ENCODE data around the gene GAL. TPM values are rescaled to one million over a fixed set of nuclear protein-coding genes. Genes with fewer than 3 reads are reported as not detected.

The GAL gene
- total RNA-seq, 5 donors from 2014 or later (not counting 1 experiment from before 2014, with no cell fraction given): 0.35 TPM; not detected in 4

GRCh38 chr11:68658097-68658496 lies 26.2 kb upstream of the GAL start:
- 97% methylated on average over 3 of the region's 8 CpGs for WGBS (ENCODE audit: insufficient coverage)
- H3K27me3 Mint-ChIP-seq: peaks cover 5 to 40% of the 10 kb centered on the region in 2 donors
- H3K9me3 Mint-ChIP-seq: peaks cover 0 to 8% (median 3%) of the 10 kb centered on the region in 3 donors
- no peak overlapping the region for H3K4me3 Mint-ChIP-seq
- H3K36me3 ChIP-seq (ENCODE audit: control insufficient read depth in 2 of 2, extremely low read depth in 1 of 2, insufficient read depth in 1 of 2, low read length in 1 of 2): no peaks in the 10 kb centered on the region
- no peaks in the 10 kb centered on the region for H3K36me3 Mint-ChIP-seq
- no peak for ATAC-seq (replicated peaks in 1 of 4)
- H3K4me1 Mint-ChIP-seq: no peaks in the 10 kb centered on the region
- ChIA-PET POLR2A (no interaction called here), CTCF (no interaction called here)
- H3K9me3 ChIP-seq: no peaks in the 10 kb centered on the region
- no peak overlapping the region for H3K4me3 ChIP-seq (ENCODE audit: control insufficient read depth in 1 of 2, extremely low read depth in 1 of 2, low read length in 1 of 2)
- H3K27ac ChIP-seq (ENCODE audit: low read length): no peak overlapping the region
- no peaks in the 10 kb centered on the region for H3K4me1 ChIP-seq (ENCODE audit: control insufficient read depth in 1 of 2, extremely low read depth in 1 of 2, insufficient read depth in 2 of 2, low read length in 2 of 2)
- H3K27ac Mint-ChIP-seq: no peak overlapping the region
- peaks cover 0 to 61% of the 10 kb centered on the region in 2 experiments for H3K27me3 ChIP-seq (replicated peaks in 1 of 2; ENCODE audit: control insufficient read depth in 2 of 2, extremely low read depth in 1 of 2, insufficient read depth in 2 of 2, low read length in 1 of 2)
- DNase-seq: no peak

- H3K36me3 Mint-ChIP-seq: no peaks in the 10 kb centered on the region
- Histone ChIP-seq H3K27me3 (replicated peaks in 1 of 2; ENCODE audit: control insufficient read depth in 2 of 2, extremely low read depth in 1 of 2, insufficient read depth in 2 of 2, low read length in 1 of 2) (peaks cover 0 to 61% of the 10 kb centered on the region in 2 experiments), H3K4me1 (ENCODE audit: control insufficient read depth in 1 of 2, extremely low read depth in 1 of 2, insufficient read depth in 2 of 2, low read length in 2 of 2) (no peaks in the 10 kb centered on the region), H3K36me3 (ENCODE audit: control insufficient read depth in 2 of 2, extremely low read depth in 1 of 2, insufficient read depth in 1 of 2, low read length in 1 of 2) (no peaks in the 10 kb centered on the region), H3K4me3 (ENCODE audit: control insufficient read depth in 1 of 2, extremely low read depth in 1 of 2, low read length in 1 of 2) (no peak overlapping the region), H3K9me3 (no peaks in the 10 kb centered on the region), H3K27ac (ENCODE audit: low read length) (no peak overlapping the region)
- ChIA-PET CTCF (no interaction called here), POLR2A (no interaction called here)
- H3K4me3 Mint-ChIP-seq: no peak overlapping the region
- ATAC-seq (replicated peaks in 1 of 4) (no peak), DNase-seq (no peak)
- peaks cover 5 to 36% of the 10 kb centered on the region in 2 donors for H3K27me3 Mint-ChIP-seq
- H3K4me1 Mint-ChIP-seq: no peaks in the 10 kb centered on the region
- 92% methylated on average over 12 of the region's 13 CpGs for WGBS (ENCODE audit: insufficient coverage)
- no peak overlapping the region for H3K27ac Mint-ChIP-seq
- peaks cover 0 to 8% (median 3%) of the 10 kb centered on the region in 3 donors for H3K9me3 Mint-ChIP-seq
These were observed 25.7 kb upstream of the GAL start for GRCh38 chr11:68658661-68659060.

DNA sequence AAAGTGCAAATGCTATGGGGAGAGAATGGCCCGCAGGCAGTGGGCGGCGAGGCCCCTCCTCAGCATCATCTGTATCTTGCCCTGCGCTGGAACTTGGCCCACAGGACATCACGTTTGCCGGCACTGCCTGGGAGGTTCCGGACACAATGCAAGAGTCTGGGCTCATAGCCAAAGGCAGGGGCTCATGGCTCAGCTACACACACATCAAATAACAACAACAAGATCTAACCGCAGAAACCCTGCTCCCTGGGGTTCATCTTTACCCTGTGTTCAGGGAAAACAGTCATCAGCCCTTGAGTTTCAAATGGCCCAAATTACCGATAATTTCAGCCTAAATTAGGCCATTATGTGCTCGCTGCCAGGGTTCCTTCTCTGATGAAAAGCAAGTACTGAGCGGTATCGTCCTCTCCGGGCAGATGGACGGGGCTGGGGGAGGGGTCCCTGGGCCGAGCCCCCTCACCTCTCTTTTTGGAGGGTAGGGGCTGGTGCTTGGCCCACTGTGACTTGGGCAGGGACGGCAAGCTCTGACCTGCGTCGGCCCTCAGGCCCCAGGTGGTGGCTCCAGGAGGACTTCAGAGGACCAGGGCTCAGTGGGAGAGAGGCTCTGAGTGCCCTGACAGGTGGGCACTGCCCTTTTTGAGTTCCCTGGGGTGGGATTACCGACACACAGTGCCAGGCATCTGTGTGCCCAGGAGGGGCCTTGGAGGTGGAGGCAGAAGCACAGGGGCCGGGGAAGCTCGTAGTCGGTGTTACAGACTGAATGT lies 25.0 kb upstream of the GAL start:
- Mint-ChIP-seq H3K27ac (no peak overlapping the region), H3K27me3 (peaks cover 6 to 36% of the 10 kb centered on the region in 2 donors), H3K4me1 (no peaks in the 10 kb centered on the region), H3K36me3 (no peaks in the 10 kb centered on the region), H3K9me3 (peaks cover 0 to 8% (median 3%) of the 10 kb centered on the region in 3 donors), H3K4me3 (no peak overlapping the region)
- Histone ChIP-seq H3K9me3 (no peaks in the 10 kb centered on the region), H3K4me3 (ENCODE audit: control insufficient read depth in 1 of 2, extremely low read depth in 1 of 2, low read length in 1 of 2) (no peak overlapping the region), H3K27ac (ENCODE audit: low read length) (no peak overlapping the region), H3K4me1 (ENCODE audit: control insufficient read depth in 1 of 2, extremely low read depth in 1 of 2, insufficient read depth in 2 of 2, low read length in 2 of 2) (no peaks in the 10 kb centered on the region), H3K36me3 (ENCODE audit: control insufficient read depth in 2 of 2, extremely low read depth in 1 of 2, insufficient read depth in 1 of 2, low read length in 1 of 2) (no peaks in the 10 kb centered on the region), H3K27me3 (replicated peaks in 1 of 2; ENCODE audit: control insufficient read depth in 2 of 2, extremely low read depth in 1 of 2, insufficient read depth in 2 of 2, low read length in 1 of 2) (peaks cover 0 to 61% of the 10 kb centered on the region in 2 experiments)
- POLR2A ChIA-PET: no interaction called here
- CTCF ChIA-PET: no interaction called here
- WGBS (ENCODE audit: insufficient coverage): 75% methylated on average over 18 of the region's 22 CpGs
- ATAC-seq (replicated peaks in 1 of 4) (no peak), DNase-seq (no peak)

- Histone ChIP-seq H3K27ac (ENCODE audit: low read length) (no peak overlapping the region), H3K4me3 (ENCODE audit: control insufficient read depth in 1 of 2, extremely low read depth in 1 of 2, low read length in 1 of 2) (no peak overlapping the region), H3K4me1 (ENCODE audit: control insufficient read depth in 1 of 2, extremely low read depth in 1 of 2, insufficient read depth in 2 of 2, low read length in 2 of 2) (no peaks in the 10 kb centered on the region), H3K36me3 (ENCODE audit: control insufficient read depth in 2 of 2, extremely low read depth in 1 of 2, insufficient read depth in 1 of 2, low read length in 1 of 2) (no peaks in the 10 kb centered on the region), H3K27me3 (replicated peaks in 1 of 2; ENCODE audit: control insufficient read depth in 2 of 2, extremely low read depth in 1 of 2, insufficient read depth in 2 of 2, low read length in 1 of 2) (peaks cover 0 to 64% of the 10 kb centered on the region in 2 experiments), H3K9me3 (no peaks in the 10 kb centered on the region)
- Mint-ChIP-seq H3K27me3 (peaks cover 12 to 43% of the 10 kb centered on the region in 2 donors), H3K9me3 (peaks cover 0 to 3% (median 2%) of the 10 kb centered on the region in 3 donors), H3K27ac (no peak overlapping the region), H3K4me3 (no peak overlapping the region), H3K4me1 (no peaks in the 10 kb centered on the region), H3K36me3 (no peaks in the 10 kb centered on the region)
- ChIA-PET CTCF (no interaction called here), POLR2A (no interaction called here)
- DNase-seq (no peak), ATAC-seq (replicated peaks in 1 of 4) (no peak)
- 87% methylated on average over 9 of the region's 18 CpGs for WGBS (ENCODE audit: insufficient coverage)
These were observed 24.1 kb upstream of the GAL start for GRCh38 chr11:68660066-68660810.

DNA sequence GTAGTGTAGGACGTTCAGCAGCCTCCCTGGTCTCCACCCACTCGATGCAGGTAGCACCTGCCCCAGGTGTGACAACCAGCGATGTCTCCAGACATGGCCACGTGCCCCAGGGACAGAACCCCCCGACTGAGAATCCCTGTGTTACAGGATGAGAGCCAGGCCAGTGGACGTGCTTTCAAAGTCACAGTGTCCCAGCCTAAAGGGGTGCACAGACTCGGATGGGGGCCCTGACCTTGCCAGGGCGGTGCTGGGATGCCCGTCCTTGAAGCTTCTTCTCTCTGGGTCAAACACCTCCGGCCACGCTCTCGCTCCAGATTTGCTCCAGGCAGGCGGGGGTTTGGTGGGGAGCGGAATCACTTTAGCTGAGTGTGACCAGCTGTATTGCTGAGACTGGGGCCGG lies 23.3 kb upstream of the GAL start:
- H3K27me3 ChIP-seq (replicated peaks in 1 of 2; ENCODE audit: control insufficient read depth in 2 of 2, extremely low read depth in 1 of 2, insufficient read depth in 2 of 2, low read length in 1 of 2): peaks cover 0 to 56% of the 10 kb centered on the region in 2 experiments
- DNase-seq: no peak
- no peaks in the 10 kb centered on the region for H3K36me3 ChIP-seq (ENCODE audit: control insufficient read depth in 2 of 2, extremely low read depth in 1 of 2, insufficient read depth in 1 of 2, low read length in 1 of 2)
- Mint-ChIP-seq H3K4me1 (no peaks in the 10 kb centered on the region), H3K27me3 (peaks cover 12 to 37% of the 10 kb centered on the region in 2 donors), H3K4me3 (no peak overlapping the region), H3K9me3 (no peaks in the 10 kb centered on the region), H3K36me3 (no peaks in the 10 kb centered on the region), H3K27ac (no peak overlapping the region)
- ChIA-PET POLR2A (no interaction called here), CTCF (no interaction called here)
- no peak overlapping the region for H3K27ac ChIP-seq (ENCODE audit: low read length)
- no peaks in the 10 kb centered on the region for H3K9me3 ChIP-seq
- H3K4me1 ChIP-seq (ENCODE audit: control insufficient read depth in 1 of 2, extremely low read depth in 1 of 2, insufficient read depth in 2 of 2, low read length in 2 of 2): no peaks in the 10 kb centered on the region
- no peak for ATAC-seq (replicated peaks in 1 of 4)
- no peak overlapping the region for H3K4me3 ChIP-seq (ENCODE audit: control insufficient read depth in 1 of 2, extremely low read depth in 1 of 2, low read length in 1 of 2)
- WGBS (ENCODE audit: insufficient coverage): 65% methylated on average over 13 of the region's 15 CpGs

DNA sequence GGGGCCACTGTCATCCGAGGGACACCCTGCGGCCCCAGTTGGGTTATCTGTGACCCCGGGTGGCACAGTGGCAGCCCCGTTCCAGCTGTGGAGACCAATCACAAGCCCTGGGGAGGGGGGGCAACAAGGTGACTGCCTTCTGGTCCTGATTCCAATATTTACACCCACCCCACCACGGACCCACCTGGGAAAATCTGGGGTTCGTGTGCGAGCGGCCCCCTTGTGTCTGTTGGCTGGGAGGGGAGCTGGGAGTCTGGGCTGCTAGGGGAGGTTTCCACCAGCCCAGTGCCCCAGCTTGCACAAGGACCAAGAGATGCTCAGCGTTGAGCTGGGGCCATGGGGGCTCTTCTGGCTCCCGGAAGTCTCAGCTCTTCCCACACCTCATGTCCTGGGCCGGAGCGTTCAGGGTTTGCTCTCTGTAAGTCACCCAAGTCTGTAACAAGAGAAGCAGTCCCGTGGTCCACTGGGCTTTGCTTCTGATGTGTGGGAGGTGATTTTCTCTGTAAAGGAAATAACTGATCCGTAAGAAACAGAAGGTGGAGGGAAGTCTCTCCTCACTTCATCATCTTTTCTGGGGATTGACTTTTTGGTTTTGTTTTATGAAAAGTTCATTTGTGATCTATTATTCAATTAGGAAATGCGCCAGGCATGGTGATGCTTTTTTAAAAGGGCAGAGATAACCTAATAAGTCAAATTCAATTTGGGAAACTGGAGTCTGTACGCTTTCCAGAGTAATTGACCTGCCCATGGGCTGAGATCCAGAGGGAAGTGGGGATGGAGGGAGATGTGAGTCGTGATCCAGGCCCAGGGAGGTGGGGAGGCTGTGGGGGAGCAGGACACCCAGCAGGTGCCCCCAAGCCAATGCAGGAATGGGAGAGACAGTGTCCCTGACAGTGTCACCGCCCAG lies 22.4 kb upstream of the GAL start:
- H3K4me3 ChIP-seq (ENCODE audit: control insufficient read depth in 1 of 2, extremely low read depth in 1 of 2, low read length in 1 of 2): no peak overlapping the region
- Mint-ChIP-seq H3K4me3 (no peak overlapping the region), H3K4me1 (no peaks in the 10 kb centered on the region), H3K27me3 (peaks cover 16 to 29% of the 10 kb centered on the region in 2 donors), H3K27ac (no peak overlapping the region), H3K9me3 (no peaks in the 10 kb centered on the region), H3K36me3 (no peaks in the 10 kb centered on the region)
- DNase-seq: no peak
- 70% methylated on average over 5 of the region's 18 CpGs for WGBS (ENCODE audit: insufficient coverage)
- no peak for ATAC-seq (replicated peaks in 1 of 4)
- no peak overlapping the region for H3K27ac ChIP-seq (ENCODE audit: low read length)
- no peaks in the 10 kb centered on the region for H3K9me3 ChIP-seq
- no peaks in the 10 kb centered on the region for H3K36me3 ChIP-seq (ENCODE audit: control insufficient read depth in 2 of 2, extremely low read depth in 1 of 2, insufficient read depth in 1 of 2, low read length in 1 of 2)
- H3K4me1 ChIP-seq (ENCODE audit: control insufficient read depth in 1 of 2, extremely low read depth in 1 of 2, insufficient read depth in 2 of 2, low read length in 2 of 2): no peaks in the 10 kb centered on the region
- ChIA-PET CTCF (no interaction called here), POLR2A (no interaction called here)
- peaks cover 0 to 54% of the 10 kb centered on the region in 2 experiments for H3K27me3 ChIP-seq (replicated peaks in 1 of 2; ENCODE audit: control insufficient read depth in 2 of 2, extremely low read depth in 1 of 2, insufficient read depth in 2 of 2, low read length in 1 of 2)

Data from T-cell (primary cell).